Activated CD4-positive, CD25-positive, alpha-beta regulatory T cell treated with anti-CD3 and anti-CD28 coated beads, Interleukin-2, amount 50 U/mL, for 72 hours (primary cell): ENCODE measurements around the gene SEPSECS.

Experiments
- DNase-seq: peaks from one replicate; pipeline ENCODE4 v3.0.0; 2021

Gene SEPSECS

DNA sequence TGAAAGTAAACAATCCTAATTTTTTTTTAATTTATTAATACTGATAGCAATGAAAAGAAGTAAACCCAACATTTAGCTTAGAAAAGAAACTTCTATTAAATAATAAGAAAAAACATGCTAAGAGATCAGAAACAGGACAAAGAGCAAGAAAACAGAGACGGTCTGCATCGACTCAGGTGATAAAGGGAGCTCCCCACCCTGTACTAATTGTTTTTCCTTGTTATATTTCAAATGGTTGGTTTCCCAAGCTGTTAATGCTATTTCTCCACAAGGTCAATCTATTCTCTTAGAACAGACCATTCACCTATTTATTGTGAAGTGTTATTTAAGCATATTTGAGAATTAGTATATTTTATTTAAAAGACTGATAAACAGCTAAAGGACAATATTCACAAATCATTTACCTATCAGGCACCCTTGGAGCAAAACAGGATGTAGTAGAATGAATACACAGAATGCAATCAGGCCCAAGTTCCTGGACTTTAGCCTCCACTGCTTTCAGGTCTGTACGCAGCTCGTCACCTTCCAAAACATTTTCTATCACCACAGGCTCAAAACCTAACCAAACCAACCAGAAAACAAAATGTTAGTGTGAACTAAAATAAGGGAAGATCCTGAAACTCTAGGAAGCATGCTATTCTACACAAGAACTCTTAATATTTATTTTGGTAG is 5.5 kb downstream of the SEPSECS start:
- DNase-seq: no peak

- no peak for DNase-seq
Measured at GRCh38 chr4:25146076-25146475, 14.2 kb downstream of the SEPSECS start.

- no peak for DNase-seq
Measured at GRCh38 chr4:25144870-25145481, 15.3 kb downstream of the SEPSECS start.

DNA sequence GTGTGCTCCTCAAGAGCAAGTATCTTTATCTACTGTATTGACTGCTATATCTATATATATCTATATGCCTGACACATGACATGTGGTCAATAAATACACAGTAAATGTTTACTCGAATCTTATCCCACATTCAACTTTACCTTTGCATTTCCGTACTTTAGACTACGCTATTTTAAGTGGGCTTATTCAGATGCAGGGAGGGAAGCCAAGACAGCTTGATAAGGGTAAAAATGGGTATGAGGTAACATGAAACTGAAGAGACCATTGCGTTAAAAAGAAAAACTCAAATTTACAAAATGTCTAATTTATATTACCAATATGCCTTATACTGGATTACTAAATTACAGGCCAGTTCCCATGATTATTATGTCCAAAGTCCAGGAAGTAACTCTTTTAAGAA is 17.8 kb downstream of the SEPSECS start:
- no peak for DNase-seq

- DNase-seq: no peak
Measured at GRCh38 chr4:25141592-25141991, 18.7 kb downstream of the SEPSECS start.

DNA sequence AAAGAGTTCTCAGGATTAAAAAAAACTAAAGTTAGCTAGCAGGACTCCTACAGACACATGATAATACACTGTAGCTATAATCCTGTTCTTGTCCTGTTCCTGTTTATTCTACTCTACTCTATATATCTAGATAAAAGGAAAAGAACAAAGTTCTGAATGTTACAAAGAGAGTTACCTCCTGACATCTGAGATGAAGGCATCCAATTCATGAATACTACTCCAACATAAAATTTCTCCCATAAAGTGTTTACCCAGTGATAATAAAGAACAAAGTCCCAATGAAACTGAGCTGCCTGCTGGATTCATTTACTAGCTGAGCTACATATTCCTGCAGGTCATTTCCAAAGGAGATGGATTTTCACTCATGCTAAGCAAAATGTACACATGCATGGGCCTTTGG is 27.1 kb downstream of the SEPSECS start:
- DNase-seq: no peak

DNA sequence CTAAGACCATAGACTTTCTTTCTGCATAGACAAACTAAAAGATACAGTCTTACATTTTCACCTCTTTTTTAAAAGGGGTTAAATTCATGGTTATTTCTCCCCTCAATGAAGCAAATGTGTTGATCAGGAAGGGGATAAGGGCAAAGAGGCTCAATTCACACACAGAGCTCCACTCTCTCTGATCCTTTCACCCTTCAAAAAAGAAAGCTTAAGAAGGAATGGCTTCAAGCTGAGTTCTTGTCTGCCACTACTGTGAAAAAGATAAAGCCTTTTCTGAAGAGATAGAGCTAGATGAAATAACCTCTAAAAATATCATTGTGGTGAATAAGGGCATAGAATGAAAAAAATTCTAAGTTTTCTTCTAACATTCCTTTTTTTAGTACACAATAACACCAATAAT is 28.3 kb downstream of the SEPSECS start:
- DNase-seq: no peak

DNA sequence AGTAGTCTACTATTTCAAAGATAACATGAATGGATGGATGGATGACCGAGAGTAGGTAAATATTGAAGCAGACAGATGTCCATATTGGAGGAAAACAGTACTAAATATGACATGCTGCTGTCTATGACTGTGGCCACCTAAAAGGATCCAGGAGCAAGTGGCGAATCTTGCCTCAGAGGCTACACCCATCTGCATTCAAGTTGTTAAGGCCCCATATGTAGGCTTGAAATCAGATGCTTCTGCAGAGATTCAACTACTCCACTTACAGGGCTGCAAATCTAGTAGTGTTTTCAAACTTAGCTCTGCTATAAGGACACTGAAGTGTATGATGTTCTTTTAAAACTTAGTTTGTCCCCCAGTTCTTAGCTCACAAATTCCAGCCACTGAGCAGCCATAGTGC is 28.9 kb downstream of the SEPSECS start:
- no peak for DNase-seq

GRCh38 chr4:25129917-25130316 is 30.3 kb downstream of the SEPSECS start:
- no peak for DNase-seq

DNA sequence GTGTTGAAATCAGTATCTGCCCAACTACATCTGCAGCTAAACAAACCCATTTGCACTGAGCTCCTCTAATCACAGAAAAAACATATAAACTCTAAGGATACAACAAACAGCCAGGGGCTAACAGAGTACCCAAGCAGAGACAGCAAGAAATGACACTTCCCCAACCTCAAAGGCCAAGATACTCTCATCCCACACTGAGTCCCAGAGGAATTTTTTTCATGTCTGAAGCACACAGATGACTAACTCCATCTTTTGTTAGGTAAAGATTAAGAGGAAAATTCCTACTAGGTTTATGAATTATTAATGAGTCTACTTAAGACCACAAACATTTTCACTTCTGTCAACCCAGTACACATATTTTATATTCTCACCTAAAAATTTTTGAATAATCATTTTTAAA is 31.6 kb downstream of the SEPSECS start:
- no peak for DNase-seq

- no peak for DNase-seq
Measured at GRCh38 chr4:25123236-25123635, 37.0 kb downstream of the SEPSECS start.

GRCh38 chr4:25120146-25120940 is 39.9 kb downstream of the SEPSECS start:
- no peak for DNase-seq

DNA sequence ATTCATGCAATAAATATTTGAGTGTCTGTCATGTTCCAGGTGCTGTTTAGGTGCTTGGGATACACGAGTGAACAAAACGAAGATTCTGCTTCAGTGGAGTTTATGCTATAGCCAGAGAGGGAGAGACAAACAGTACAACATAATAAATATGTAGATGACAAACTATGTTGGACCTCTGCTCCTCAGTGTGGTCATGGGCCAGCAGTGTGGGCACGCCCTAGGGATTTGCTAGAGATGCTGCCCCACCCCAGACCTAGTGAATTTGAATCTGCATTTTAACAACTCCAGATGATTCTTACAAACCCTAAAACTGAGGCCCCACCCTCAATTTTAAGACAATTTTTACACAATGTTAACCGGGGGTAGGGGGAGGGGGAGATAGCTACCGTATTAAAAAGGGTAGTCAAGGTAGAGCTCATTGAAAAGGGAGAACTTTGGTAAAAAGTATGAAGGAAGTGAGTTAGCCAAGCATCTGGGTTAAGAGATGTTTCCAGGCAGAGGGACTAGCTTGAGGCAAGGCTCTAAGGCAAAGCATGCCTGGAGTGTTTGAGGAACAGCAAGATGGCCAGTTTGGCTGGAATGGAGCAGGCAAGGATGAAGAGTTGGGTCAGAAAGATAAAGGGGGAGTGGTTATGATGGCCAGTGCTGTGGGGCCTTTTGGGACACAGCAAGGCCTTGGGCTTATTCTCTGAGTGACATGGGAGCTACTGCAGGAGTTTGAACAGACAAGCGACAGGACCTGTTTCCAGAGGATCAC is 42.4 kb downstream of the SEPSECS start:
- no peak for DNase-seq

GRCh38 chr4:25117274-25117673 is 43.0 kb downstream of the SEPSECS start:
- no peak for DNase-seq

DNA sequence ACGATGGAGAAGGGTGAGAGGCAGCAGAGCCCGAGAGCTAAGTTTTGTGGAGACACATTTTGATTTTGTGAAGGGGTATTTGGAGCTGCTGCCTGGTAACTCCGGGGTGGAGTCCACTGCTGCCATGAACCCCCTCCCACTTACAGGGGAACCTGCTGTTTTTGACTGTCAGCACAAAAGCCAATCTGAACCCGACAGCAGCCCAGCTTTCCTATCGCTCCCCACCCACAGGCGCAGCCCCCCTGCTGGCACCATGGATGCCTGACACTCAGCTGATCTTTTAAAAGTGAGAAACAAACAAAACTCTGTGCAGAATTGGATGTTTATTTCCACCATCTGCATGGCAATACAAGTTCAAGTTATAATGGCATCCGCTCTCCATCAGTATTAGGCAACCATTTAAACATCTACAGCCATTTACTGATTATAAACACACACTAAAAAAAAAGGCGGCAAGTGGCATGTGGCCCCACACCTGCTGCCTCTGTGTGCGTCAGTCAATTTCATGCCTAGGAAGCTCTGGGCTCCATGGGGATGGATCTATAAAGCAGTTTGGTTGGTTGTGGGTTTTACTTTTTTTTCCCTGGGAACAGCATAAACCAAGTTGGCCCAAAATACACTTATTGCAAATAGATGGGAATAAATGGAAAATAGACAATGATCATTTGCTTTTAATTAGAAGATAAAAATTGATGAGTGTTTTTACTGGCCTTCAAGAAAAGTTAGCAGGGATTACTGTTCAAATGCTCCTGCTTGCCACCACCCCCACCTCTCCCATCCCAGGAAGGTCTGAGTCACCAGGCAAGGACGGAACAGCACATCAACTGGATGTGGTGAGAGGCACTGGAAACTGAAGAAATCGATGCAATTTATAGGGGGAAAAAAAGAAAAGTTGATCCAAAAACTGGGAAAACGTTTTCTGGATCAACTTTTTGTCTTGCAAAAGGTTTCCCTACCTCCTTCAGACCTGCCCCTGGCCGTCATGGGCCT is 46.0 kb downstream of the SEPSECS start:
- DNase-seq: no peak

GRCh38 chr4:25112995-25113380 is 47.3 kb downstream of the SEPSECS start:
- DNase-seq: no peak

DNA sequence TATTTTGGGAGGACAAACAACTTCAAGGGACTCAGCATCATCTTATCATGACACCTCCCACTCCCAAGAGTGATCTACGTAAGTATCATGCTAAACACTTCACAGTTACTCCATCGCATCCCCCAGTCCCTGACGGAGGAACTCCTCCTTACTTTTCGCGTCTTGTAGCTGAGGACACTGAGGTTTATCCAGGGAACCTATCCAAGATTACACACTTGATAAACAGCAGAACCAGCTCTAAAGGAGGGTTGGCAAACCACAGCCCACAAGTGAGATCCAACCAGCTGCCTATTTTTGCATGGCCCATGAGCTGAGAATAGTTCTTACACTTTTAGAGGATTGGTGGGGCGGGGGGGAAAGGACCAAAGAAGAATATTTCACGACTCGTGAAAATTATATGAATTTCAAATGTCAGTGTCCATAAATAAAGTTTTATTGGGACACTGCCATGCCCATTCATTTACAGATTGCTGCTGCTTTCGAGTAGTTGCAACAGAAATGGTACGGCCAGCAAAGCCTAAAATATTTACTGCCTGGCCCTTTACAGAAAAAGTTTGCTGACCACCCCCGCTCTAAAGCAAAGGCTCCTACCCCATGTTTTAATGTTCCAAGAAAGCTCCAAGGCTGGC is 47.8 kb downstream of the SEPSECS start:
- DNase-seq: no peak

DNA sequence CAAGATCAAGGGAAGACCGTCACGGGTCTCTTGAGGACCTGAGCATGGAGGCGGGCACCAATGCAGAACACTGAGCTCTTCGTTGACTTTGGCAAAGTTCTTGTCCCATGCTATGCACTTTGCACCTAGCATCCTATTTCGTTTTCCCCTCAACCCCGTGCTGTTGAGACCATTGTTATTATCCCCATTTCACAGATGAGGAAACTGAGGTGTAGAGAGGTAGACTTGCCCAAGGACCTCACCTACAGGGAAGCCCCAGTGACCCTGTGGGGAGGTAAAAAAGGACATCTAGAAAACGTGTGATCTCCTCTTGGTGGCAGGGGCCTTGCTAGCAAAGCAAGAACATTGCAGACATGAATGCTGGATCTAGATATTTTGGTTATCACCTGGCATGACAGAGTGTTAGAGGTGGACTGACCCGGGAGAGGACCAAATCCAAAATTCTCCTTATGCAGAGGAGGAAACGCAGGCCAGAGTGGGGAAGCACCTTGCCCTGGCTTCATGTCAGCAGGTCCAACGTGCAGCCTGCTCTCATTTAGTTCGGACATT is 48.5 kb downstream of the SEPSECS start:
- no peak for DNase-seq

DNA sequence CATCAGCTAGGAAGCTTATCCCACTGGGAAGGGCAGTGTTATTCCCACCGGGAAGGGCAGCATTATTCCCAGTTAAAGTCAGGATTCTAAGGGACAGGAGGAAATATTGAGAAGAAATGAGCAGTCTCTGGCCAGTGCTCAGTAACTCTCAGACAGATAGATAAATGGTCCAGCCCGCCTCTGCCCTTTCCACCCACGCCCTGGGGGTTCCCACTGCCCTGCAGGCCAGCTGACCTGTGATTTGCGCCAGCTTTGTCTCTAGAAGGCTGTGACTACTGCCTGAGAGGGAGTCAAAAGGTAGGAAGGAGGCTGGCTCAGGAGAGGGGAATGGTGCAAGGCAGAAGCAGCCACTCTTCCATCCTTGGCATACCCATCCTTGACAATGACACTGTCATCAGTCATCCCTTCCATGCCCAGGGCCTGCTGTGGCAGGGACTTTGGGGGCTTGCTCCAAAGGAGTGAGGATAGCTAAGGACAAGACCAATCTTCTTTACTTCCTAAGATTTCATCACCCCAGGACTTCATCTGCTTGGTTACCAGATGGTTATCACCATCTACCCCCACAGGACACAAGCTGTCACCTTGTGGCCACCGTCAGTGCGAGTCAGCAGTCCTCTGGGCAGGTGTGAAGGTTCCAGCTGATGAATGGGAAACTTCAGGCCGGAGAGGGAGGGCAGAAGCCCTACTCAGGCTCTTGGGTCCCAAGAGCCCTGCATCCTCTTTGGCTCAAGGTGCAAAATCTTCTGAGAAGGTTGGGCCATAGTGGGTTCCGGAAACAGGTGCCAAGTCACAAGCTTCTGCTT is 49.5 kb downstream of the SEPSECS start:
- no peak for DNase-seq

- DNase-seq: no peak
Measured at GRCh38 chr4:25109511-25109910, 50.7 kb downstream of the SEPSECS start.

- no peak for DNase-seq
Measured at GRCh38 chr4:25108556-25108955, 51.7 kb downstream of the SEPSECS start.
